Measurements from ENCODE around the gene MAP1LC3A.

MAP1LC3A gene

GRCh38 chr20:34604980-34605788, 46.7 kb downstream of the MAP1LC3A start:
- in situ Hi-C loops (cut with MboI; ENCODE audit: low sequenced_read_pairs): no loop called here

DNA sequence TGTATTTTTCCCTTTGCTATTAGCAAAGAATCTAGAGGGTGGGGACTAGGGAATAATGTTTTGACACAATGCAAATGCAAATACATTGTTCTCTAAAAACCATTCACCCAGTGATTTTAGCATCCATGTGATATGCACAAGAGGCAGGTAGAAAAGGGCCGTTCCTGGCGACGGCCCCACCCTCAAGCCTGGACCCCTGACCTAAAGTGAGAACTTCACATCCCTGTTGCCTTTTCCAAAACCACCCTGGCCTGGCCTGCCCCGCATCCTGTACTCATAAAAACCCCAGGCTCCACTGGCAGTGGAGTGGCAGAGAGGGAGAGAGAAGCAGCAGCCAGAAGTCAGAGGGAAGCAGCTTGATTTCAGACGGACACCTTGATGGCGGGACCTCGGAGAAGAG, 48.5 kb downstream of the MAP1LC3A start:
- in situ Hi-C loops (cut with MboI; ENCODE audit: low sequenced_read_pairs): no loop called here

All from HL-60/S4 (cell line).